ENCODE data around the gene SLC16A5.
"Not testable (repeated sequence)": the region's sequence is repeated elsewhere in the genome, so short reads cannot be mapped to it uniquely, and the experiment has no call there.

The SLC16A5 gene

DNA sequence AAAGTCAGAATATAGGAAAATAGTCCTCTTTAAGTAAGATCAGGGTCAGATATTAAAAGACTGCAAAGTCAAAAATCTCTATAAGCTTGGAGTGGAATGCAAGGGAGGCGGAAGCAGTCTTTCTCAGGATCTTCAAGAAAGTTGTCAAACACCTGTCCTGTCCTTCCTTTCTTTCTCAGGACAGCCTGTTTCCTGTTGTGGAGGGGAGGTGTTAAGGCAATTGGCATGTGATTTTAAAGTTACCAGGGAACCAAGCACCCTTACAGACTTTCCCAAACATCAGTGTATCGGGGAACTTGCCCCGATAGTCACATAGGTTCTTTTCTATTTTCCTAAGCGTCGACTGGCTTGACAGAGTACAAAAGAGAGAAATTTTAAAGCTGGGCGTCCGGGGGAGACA lies 43.0 kb upstream of the SLC16A5 start:
- H3K9me2 ChIP-seq (replicated peaks; ENCODE audit: insufficient read depth, low read length): no peaks in the 10 kb centered on the region
- H3K4me2 ChIP-seq (ENCODE audit: low read depth, low read length): no peak overlapping the region
- peaks cover 26% of the 10 kb centered on the region for H3K79me2 ChIP-seq (ENCODE audit: low read length)
- no peaks in the 10 kb centered on the region; the same call in 1 of the 2 replicates for H3F3A ChIP-seq (ENCODE audit: insufficient read depth, low read length)
- no peaks in the 10 kb centered on the region for H3K27me3 ChIP-seq (replicated peaks; ENCODE audit: insufficient read depth, low read length)
- H3K9ac ChIP-seq (ENCODE audit: low read length): no peak overlapping the region
- no peak overlapping the region for H2AFZ ChIP-seq (ENCODE audit: low read length)
- H3K36me3 ChIP-seq (replicated peaks; ENCODE audit: insufficient read depth, low read length): no peaks in the 10 kb centered on the region
- no peak overlapping the region for H3K27ac ChIP-seq (ENCODE audit: low read length)
- peaks cover 6% of the 10 kb centered on the region for H3K4me1 ChIP-seq (ENCODE audit: low read length)
- TF ChIP-seq EZH2phosphoT487 (IDR thresholded peaks at IDR 0.05; ENCODE audit: low read length) (no peak), EZH2 (optimal IDR thresholded peaks at IDR 0.05; ENCODE audit: low read depth, low read length) (no peak)
- TF ChIP-seq, protein P1, sequence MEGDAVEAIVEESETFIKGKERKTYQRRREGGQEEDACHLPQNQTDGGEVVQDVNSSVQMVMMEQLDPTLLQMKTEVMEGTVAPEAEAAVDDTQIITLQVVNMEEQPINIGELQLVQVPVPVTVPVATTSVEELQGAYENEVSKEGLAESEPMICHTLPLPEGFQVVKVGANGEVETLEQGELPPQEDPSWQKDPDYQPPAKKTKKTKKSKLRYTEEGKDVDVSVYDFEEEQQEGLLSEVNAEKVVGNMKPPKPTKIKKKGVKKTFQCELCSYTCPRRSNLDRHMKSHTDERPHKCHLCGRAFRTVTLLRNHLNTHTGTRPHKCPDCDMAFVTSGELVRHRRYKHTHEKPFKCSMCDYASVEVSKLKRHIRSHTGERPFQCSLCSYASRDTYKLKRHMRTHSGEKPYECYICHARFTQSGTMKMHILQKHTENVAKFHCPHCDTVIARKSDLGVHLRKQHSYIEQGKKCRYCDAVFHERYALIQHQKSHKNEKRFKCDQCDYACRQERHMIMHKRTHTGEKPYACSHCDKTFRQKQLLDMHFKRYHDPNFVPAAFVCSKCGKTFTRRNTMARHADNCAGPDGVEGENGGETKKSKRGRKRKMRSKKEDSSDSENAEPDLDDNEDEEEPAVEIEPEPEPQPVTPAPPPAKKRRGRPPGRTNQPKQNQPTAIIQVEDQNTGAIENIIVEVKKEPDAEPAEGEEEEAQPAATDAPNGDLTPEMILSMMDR (IDR thresholded peaks at IDR 0.05; ENCODE audit: low read length): no peak
- H3K9me3 ChIP-seq (replicated peaks; ENCODE audit: insufficient read depth, low read length): no peaks in the 10 kb centered on the region
- no peaks in the 10 kb centered on the region for H4K20me1 ChIP-seq (ENCODE audit: insufficient read depth, low read length)
- no peak for DNase-seq
- no peak overlapping the region for H3K4me3 ChIP-seq (ENCODE audit: low read length)

GRCh38 chr17:75045946-75046406 lies 41.8 kb upstream of the SLC16A5 start:
- peak overlapping the region; percentile 99 for H3K4me3 ChIP-seq (ENCODE audit: low read length)
- H2AFZ ChIP-seq (ENCODE audit: low read length): peak overlapping the region; percentile 94; the same call in 1 of the 2 replicates
- peak overlapping the region; percentile 94 for H3K9ac ChIP-seq (ENCODE audit: low read length)
- not testable (repeated sequence) for H3K27me3 ChIP-seq (replicated peaks; ENCODE audit: insufficient read depth, low read length); H3K9me2 ChIP-seq (replicated peaks; ENCODE audit: insufficient read depth, low read length); H3K4me1 ChIP-seq (ENCODE audit: low read length); H4K20me1 ChIP-seq (ENCODE audit: insufficient read depth, low read length); DNase-seq; H3K9me3 ChIP-seq (replicated peaks; ENCODE audit: insufficient read depth, low read length); H3F3A ChIP-seq (ENCODE audit: insufficient read depth, low read length); H3K36me3 ChIP-seq (replicated peaks; ENCODE audit: insufficient read depth, low read length)
- peaks cover 26% of the 10 kb centered on the region for H3K79me2 ChIP-seq (ENCODE audit: low read length)
- peak overlapping the region; percentile 68; the same call in 1 of the 2 replicates for H3K27ac ChIP-seq (ENCODE audit: low read length)
- H3K4me2 ChIP-seq (ENCODE audit: low read depth, low read length): peak overlapping the region; percentile 33; the same call in 1 of the 2 replicates

DNA sequence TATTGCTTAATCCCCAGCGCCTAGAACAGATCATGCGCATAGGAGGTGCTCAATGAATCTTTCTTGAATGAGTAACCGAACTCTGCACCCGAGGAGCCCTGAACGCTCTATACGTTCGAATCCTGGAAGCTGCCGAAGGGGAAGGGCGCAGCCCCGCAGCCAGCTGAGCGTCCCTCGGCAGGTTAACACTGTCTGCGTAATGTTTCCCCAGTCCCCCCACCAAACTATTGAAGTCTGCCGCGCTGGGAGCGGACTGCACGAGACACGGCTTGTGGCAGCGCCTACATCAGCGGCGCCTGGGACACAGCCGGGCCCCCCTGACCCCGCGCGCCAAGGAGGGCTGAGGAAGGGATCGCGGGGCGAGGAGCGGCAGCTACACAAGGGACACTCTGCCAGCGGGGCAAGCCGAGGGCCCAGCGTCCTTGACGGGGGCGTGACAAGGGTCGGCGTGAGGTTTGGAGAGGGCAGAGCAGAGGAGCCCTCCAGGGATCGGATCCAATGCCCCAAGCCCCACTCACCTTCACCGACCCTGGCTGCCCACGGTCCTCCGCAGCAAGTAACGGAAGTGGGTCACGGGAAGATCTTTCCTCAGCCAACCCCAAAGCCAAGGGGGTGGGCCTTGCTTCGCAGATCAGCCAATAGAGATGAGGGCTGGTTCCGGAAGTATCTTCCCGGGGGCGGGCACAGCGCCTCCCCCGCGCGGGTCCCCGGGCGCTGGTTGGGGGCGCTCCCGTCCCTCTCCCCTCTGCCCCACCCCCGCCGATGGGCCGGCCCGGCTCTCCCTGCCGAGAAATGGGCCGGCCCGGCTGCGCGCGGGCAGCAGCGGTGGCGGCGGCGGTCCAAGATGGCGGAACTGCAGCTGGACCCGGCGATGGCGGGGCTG lies 41.1 kb upstream of the SLC16A5 start, which contains the start of the genes ATP5PD and KCTD2:
ATP5PD (minus strand) TSS at position 563 of the 883 bp plus-strand sequence. CDS start 4,319 bp downstream, outside the sequence.
KCTD2 (plus strand) TSS at position 819 of the 883 bp plus-strand sequence; CDS start at position 845, 26 bp downstream.
- no peak for TF ChIP-seq EZH2 (optimal IDR thresholded peaks at IDR 0.05; ENCODE audit: low read depth, low read length)
- no peak for TF ChIP-seq EZH2phosphoT487 (IDR thresholded peaks at IDR 0.05; ENCODE audit: low read length)
- TF ChIP-seq, protein P1 (IDR thresholded peaks at IDR 0.05; ENCODE audit: low read length): no peak
- Histone ChIP-seq H3K9ac (ENCODE audit: low read length) (peak within 1 kb of the TSS; percentile 94), H4K20me1 (ENCODE audit: insufficient read depth, low read length) (no peaks in the 10 kb centered on the region), H2AFZ (ENCODE audit: low read length) (peak within 1 kb of the TSS; percentile 94), H3F3A (ENCODE audit: insufficient read depth, low read length) (no peaks in the 10 kb centered on the region; the same call in 1 of the 2 replicates), H3K9me2 (replicated peaks; ENCODE audit: insufficient read depth, low read length) (no peaks in the 10 kb centered on the region), H3K36me3 (replicated peaks; ENCODE audit: insufficient read depth, low read length) (no peaks in the 10 kb centered on the region), H3K79me2 (ENCODE audit: low read length) (peaks cover 26% of the 10 kb centered on the region), H3K4me3 (ENCODE audit: low read length) (peak within 1 kb of the TSS; percentile 99), H3K4me2 (ENCODE audit: low read depth, low read length) (peak within 1 kb of the TSS; percentile 98), H3K9me3 (replicated peaks; ENCODE audit: insufficient read depth, low read length) (no peaks in the 10 kb centered on the region), H3K27ac (ENCODE audit: low read length) (peak within 1 kb of the TSS; percentile 68; the same call in 1 of the 2 replicates), H3K4me1 (ENCODE audit: low read length) (peaks cover 6% of the 10 kb centered on the region), H3K27me3 (replicated peaks; ENCODE audit: insufficient read depth, low read length) (no peaks in the 10 kb centered on the region)
- DNase-seq: peak; percentile 96

Data from MM.1S (cell line).